ENCODE measurements around the gene VWA5A.

VWA5A gene

GRCh38 chr11:124109377-124109776, 5.9 kb upstream of the VWA5A start:
- TF ChIP-seq, protein P1, sequence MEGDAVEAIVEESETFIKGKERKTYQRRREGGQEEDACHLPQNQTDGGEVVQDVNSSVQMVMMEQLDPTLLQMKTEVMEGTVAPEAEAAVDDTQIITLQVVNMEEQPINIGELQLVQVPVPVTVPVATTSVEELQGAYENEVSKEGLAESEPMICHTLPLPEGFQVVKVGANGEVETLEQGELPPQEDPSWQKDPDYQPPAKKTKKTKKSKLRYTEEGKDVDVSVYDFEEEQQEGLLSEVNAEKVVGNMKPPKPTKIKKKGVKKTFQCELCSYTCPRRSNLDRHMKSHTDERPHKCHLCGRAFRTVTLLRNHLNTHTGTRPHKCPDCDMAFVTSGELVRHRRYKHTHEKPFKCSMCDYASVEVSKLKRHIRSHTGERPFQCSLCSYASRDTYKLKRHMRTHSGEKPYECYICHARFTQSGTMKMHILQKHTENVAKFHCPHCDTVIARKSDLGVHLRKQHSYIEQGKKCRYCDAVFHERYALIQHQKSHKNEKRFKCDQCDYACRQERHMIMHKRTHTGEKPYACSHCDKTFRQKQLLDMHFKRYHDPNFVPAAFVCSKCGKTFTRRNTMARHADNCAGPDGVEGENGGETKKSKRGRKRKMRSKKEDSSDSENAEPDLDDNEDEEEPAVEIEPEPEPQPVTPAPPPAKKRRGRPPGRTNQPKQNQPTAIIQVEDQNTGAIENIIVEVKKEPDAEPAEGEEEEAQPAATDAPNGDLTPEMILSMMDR (IDR thresholded peaks at IDR 0.05; ENCODE audit: control extremely low read depth, extremely low read depth, low read depth, missing control alignments), result no peak
- CTCF ChIA-PET, result interaction anchor here (1.0 to 1.4 kb wide), 3 partner anchors 15 to 85 kb away, joined by 4 to 7 read pairs (median 4); no protein-coding TSS in a partner anchor
- DNase-seq (ENCODE audit: extremely low spot score), result no peak
- POLR2A ChIA-PET, result no interaction called here

DNA sequence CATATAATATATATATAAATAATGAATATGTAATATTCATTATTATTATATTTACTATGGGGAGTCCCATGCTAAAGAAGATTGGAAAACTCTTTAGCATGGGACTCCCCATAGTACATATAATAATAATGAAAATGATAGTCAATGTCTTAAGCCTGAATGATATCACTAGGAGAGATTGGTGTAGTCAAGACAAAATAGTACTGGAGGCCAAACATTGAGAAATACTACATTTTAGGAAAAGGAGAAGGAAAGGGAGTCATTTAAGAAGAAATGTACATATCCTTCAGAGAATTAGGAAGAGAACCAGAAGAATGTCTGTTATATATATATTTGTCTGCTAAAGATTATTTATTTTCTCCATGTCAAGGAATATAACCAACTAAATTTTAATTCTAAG, 5.0 kb upstream of the VWA5A start:
- POLR2A ChIA-PET, result no interaction called here
- TF ChIP-seq, protein P1 (IDR thresholded peaks at IDR 0.05; ENCODE audit: control extremely low read depth, extremely low read depth, low read depth, missing control alignments), result no peak
- no peak for DNase-seq (ENCODE audit: extremely low spot score)
- CTCF ChIA-PET, result interaction anchor here (1.2 to 1.4 kb wide), 2 partner anchors 16 to 26 kb away, joined by 4 read pairs; no protein-coding TSS in a partner anchor

GRCh38 chr11:124113890-124114289, 1.4 kb upstream of the VWA5A start:
- ChIA-PET POLR2A (no interaction called here), CTCF (interaction anchor here (0.8 kb wide), 1 partner anchor 15 kb away, joined by 3 read pairs; no protein-coding TSS in a partner anchor)
- no peak for DNase-seq (ENCODE audit: extremely low spot score)
- TF ChIP-seq, protein P1 (IDR thresholded peaks at IDR 0.05; ENCODE audit: control extremely low read depth, extremely low read depth, low read depth, missing control alignments), result no peak

GRCh38 chr11:124115782-124116616, 749 bp downstream of the VWA5A start:
- DNase-seq (ENCODE audit: extremely low spot score), result no peak
- ChIA-PET CTCF (interaction anchor here (1.1 to 1.8 kb wide), 4 partner anchors 8 to 79 kb away, joined by 3 to 8 read pairs (median 4); no protein-coding TSS in a partner anchor), POLR2A (no interaction called here)
- TF ChIP-seq, protein P1 (IDR thresholded peaks at IDR 0.05; ENCODE audit: control extremely low read depth, extremely low read depth, low read depth, missing control alignments), result no peak

GRCh38 chr11:124119103-124119502, 3.9 kb downstream of the VWA5A start:
- DNase-seq (ENCODE audit: extremely low spot score), result no peak
- TF ChIP-seq, protein P1 (IDR thresholded peaks at IDR 0.05; ENCODE audit: control extremely low read depth, extremely low read depth, low read depth, missing control alignments), result no peak
- ChIA-PET POLR2A (no interaction called here), CTCF (interaction anchor here (1.3 to 3.5 kb wide), 2 partner anchors 50 to 75 kb away, joined by 3 to 9 read pairs; no protein-coding TSS in a partner anchor)

- CTCF ChIA-PET, result interaction anchor here (1.0 to 3.5 kb wide), 4 partner anchors 33 to 281 kb away, joined by 3 to 9 read pairs (median 4); no protein-coding TSS in a partner anchor
- TF ChIP-seq, protein P1 (IDR thresholded peaks at IDR 0.05; ENCODE audit: control extremely low read depth, extremely low read depth, low read depth, missing control alignments), result no peak
- DNase-seq (ENCODE audit: extremely low spot score), result no peak
- POLR2A ChIA-PET, result no interaction called here
Measured at GRCh38 chr11:124120891-124121290, 5.6 kb downstream of the VWA5A start.
